Measurements from ENCODE around the gene COL20A1.

The COL20A1 gene

GRCh38 chr20:63360850-63361518 lies 68.0 kb downstream of the COL20A1 start, which contains the start of gene CHRNA4:
TSS of gene CHRNA4 (minus strand) at chr20:63361349. CDS start at chr20:63361165, 184 bp downstream.
- no peak within 1 kb of the TSS for H3K14ac ChIP-seq (ENCODE audit: low read length in 2 of 2)
- no peak within 1 kb of the TSS for H3K18ac ChIP-seq (ENCODE audit: low read depth in 1 of 2, low read length in 2 of 2)
- no peak within 1 kb of the TSS for H2BK5ac ChIP-seq (ENCODE audit: low read depth, low read length, poor library complexity, severe bottlenecking)
- no peak within 1 kb of the TSS for H3K27ac ChIP-seq (ENCODE audit: low read length, poor library complexity, severe bottlenecking)
- H2BK120ac ChIP-seq (ENCODE audit: low read depth, low read length): no peak within 1 kb of the TSS
- no peak within 1 kb of the TSS for H3K23ac ChIP-seq (ENCODE audit: low read length in 2 of 2)
- WGBS: 7% methylated on average over 40 of the region's 79 CpGs
- DNase-seq: no peak
- H3K9me3 ChIP-seq (ENCODE audit: control insufficient read depth, low read length): no peaks in the 10 kb centered on the region
- no peak within 1 kb of the TSS for H3K4me3 ChIP-seq (ENCODE audit: insufficient read depth in 1 of 2, low read depth in 1 of 2, low read length in 2 of 2)
- H3K36me3 ChIP-seq (ENCODE audit: control insufficient read depth in 1 of 2, insufficient read depth in 2 of 2, low read depth in 1 of 2, low read length in 2 of 2): no peaks in the 10 kb centered on the region
- H3K4me1 ChIP-seq (ENCODE audit: control insufficient read depth, insufficient read depth, low read depth, low read length): peaks cover 6% of the 10 kb centered on the region
- no peak within 1 kb of the TSS for H3K9ac ChIP-seq (ENCODE audit: low read length)
- H4K8ac ChIP-seq (ENCODE audit: low read length): no peak within 1 kb of the TSS
- no peak within 1 kb of the TSS for H4K91ac ChIP-seq (ENCODE audit: low read length)
- no peak within 1 kb of the TSS for H2AFZ ChIP-seq (ENCODE audit: low read depth, low read length)
- H3K79me1 ChIP-seq (replicated peaks; ENCODE audit: low read length, poor library complexity, severe bottlenecking): no peaks in the 10 kb centered on the region
- no peak within 1 kb of the TSS for H2BK15ac ChIP-seq (ENCODE audit: low read depth, poor library complexity, severe bottlenecking)
- H2BK12ac ChIP-seq (ENCODE audit: low read length in 2 of 2): no peak within 1 kb of the TSS
- no peak within 1 kb of the TSS for H2AK5ac ChIP-seq (ENCODE audit: low read length, severe bottlenecking)
- H3K4ac ChIP-seq (ENCODE audit: low read depth in 1 of 2, low read length in 2 of 2): no peak within 1 kb of the TSS
- H3K27me3 ChIP-seq (ENCODE audit: control insufficient read depth in 1 of 2, insufficient read depth in 1 of 2, low read length in 2 of 2): peaks cover 51 to 53% of the 10 kb centered on the region in 2 experiments
- no peak within 1 kb of the TSS for H3K4me2 ChIP-seq (ENCODE audit: low read length, poor library complexity, severe bottlenecking)

- no peak overlapping the region for H3K4ac ChIP-seq (ENCODE audit: low read depth in 1 of 2, low read length in 2 of 2)
- H2BK15ac ChIP-seq (ENCODE audit: low read depth, poor library complexity, severe bottlenecking): no peak overlapping the region
- no peak for DNase-seq
- H3K79me1 ChIP-seq (replicated peaks; ENCODE audit: low read length, poor library complexity, severe bottlenecking): no peaks in the 10 kb centered on the region
- no peak overlapping the region for H3K4me2 ChIP-seq (ENCODE audit: low read length, poor library complexity, severe bottlenecking)
- no peak overlapping the region for H3K9ac ChIP-seq (ENCODE audit: low read length)
- H3K4me1 ChIP-seq (ENCODE audit: control insufficient read depth, insufficient read depth, low read depth, low read length): peaks cover 6% of the 10 kb centered on the region
- H3K27ac ChIP-seq (ENCODE audit: low read length, poor library complexity, severe bottlenecking): no peak overlapping the region
- no peak overlapping the region for H2BK5ac ChIP-seq (ENCODE audit: low read depth, low read length, poor library complexity, severe bottlenecking)
- H4K91ac ChIP-seq (ENCODE audit: low read length): no peak overlapping the region
- no peaks in the 10 kb centered on the region for H3K36me3 ChIP-seq (ENCODE audit: control insufficient read depth in 1 of 2, insufficient read depth in 2 of 2, low read depth in 1 of 2, low read length in 2 of 2)
- H3K18ac ChIP-seq (ENCODE audit: low read depth in 1 of 2, low read length in 2 of 2): no peak overlapping the region
- H3K9me3 ChIP-seq (ENCODE audit: control insufficient read depth, low read length): no peaks in the 10 kb centered on the region
- no peak overlapping the region for H2AK5ac ChIP-seq (ENCODE audit: low read length, severe bottlenecking)
- H3K23ac ChIP-seq (ENCODE audit: low read length in 2 of 2): no peak overlapping the region
- H2AFZ ChIP-seq (ENCODE audit: low read depth, low read length): no peak overlapping the region
- H2BK120ac ChIP-seq (ENCODE audit: low read depth, low read length): no peak overlapping the region
- 8% methylated on average over 35 of the region's 50 CpGs for WGBS
- no peak overlapping the region for H2BK12ac ChIP-seq (ENCODE audit: low read length in 2 of 2)
- no peak overlapping the region for H3K4me3 ChIP-seq (ENCODE audit: insufficient read depth in 1 of 2, low read depth in 1 of 2, low read length in 2 of 2)
- H3K14ac ChIP-seq (ENCODE audit: low read length in 2 of 2): no peak overlapping the region
- peaks cover 53 to 57% of the 10 kb centered on the region in 2 experiments for H3K27me3 ChIP-seq (ENCODE audit: control insufficient read depth in 1 of 2, insufficient read depth in 1 of 2, low read length in 2 of 2)
- no peak overlapping the region for H4K8ac ChIP-seq (ENCODE audit: low read length)
These were observed 68.8 kb downstream of the COL20A1 start for GRCh38 chr20:63361519-63362435.

- Histone ChIP-seq H3K79me1 (replicated peaks; ENCODE audit: low read length, poor library complexity, severe bottlenecking) (no peaks in the 10 kb centered on the region), H2AFZ (ENCODE audit: low read depth, low read length) (no peak overlapping the region), H2AK5ac (ENCODE audit: low read length, severe bottlenecking) (no peak overlapping the region), H3K27me3 (ENCODE audit: control insufficient read depth in 1 of 2, insufficient read depth in 1 of 2, low read length in 2 of 2) (peaks cover 56 to 65% of the 10 kb centered on the region in 2 experiments), H3K9ac (ENCODE audit: low read length) (no peak overlapping the region), H2BK12ac (ENCODE audit: low read length in 2 of 2) (no peak overlapping the region), H4K91ac (ENCODE audit: low read length) (no peak overlapping the region), H3K9me3 (ENCODE audit: control insufficient read depth, low read length) (no peaks in the 10 kb centered on the region), H3K36me3 (ENCODE audit: control insufficient read depth in 1 of 2, insufficient read depth in 2 of 2, low read depth in 1 of 2, low read length in 2 of 2) (no peaks in the 10 kb centered on the region), H3K14ac (ENCODE audit: low read length in 2 of 2) (no peak overlapping the region), H3K4ac (ENCODE audit: low read depth in 1 of 2, low read length in 2 of 2) (no peak overlapping the region), H3K4me1 (ENCODE audit: control insufficient read depth, insufficient read depth, low read depth, low read length) (peaks cover 6% of the 10 kb centered on the region), H4K8ac (ENCODE audit: low read length) (no peak overlapping the region), H3K27ac (ENCODE audit: low read length, poor library complexity, severe bottlenecking) (no peak overlapping the region), H2BK15ac (ENCODE audit: low read depth, poor library complexity, severe bottlenecking) (no peak overlapping the region), H3K18ac (ENCODE audit: low read depth in 1 of 2, low read length in 2 of 2) (no peak overlapping the region), H3K4me3 (ENCODE audit: insufficient read depth in 1 of 2, low read depth in 1 of 2, low read length in 2 of 2) (no peak overlapping the region), H2BK5ac (ENCODE audit: low read depth, low read length, poor library complexity, severe bottlenecking) (no peak overlapping the region), H3K4me2 (ENCODE audit: low read length, poor library complexity, severe bottlenecking) (no peak overlapping the region), H2BK120ac (ENCODE audit: low read depth, low read length) (no peak overlapping the region), H3K23ac (ENCODE audit: low read length in 2 of 2) (no peak overlapping the region)
- DNase-seq: no peak
- 64% methylated on average over 16 of the region's 16 CpGs for WGBS
These were observed 69.5 kb downstream of the COL20A1 start for GRCh38 chr20:63362436-63363009.

Data from mesenchymal stem cell (in vitro differentiated cells and primary cell).